HCEC 1CT (cell line): ENCODE data around the gene CST1.
"Not testable (repeated sequence)": the region's sequence is repeated elsewhere in the genome, so short reads cannot be mapped to it uniquely, and the experiment has no call there.

Experiments
- DNase-seq: peaks from one replicate; pipeline ENCODE4 v3.0.0-alpha.2; 2017

CST1 gene

DNA sequence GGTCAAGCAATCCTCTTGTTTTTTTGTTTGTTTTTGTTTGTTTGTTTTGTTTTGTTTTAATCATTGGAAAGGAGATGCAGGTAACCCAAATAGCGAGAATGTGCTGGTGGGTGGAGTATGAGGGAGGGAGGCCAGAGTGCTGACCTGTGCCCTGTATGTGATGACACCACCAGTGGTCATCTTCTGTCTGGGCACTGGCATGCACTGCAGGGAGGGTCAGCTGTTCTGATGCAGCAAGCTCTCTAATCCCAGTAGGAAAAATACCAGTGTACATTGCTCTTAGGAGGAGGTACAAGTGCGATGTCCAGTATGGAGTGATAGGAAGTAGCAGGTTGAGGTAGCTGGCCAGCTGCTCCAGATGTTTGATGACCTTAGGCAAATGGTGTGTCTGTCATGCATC is 2.9 kb upstream of the CST1 start:
- peak; percentile 10 for DNase-seq

DNA sequence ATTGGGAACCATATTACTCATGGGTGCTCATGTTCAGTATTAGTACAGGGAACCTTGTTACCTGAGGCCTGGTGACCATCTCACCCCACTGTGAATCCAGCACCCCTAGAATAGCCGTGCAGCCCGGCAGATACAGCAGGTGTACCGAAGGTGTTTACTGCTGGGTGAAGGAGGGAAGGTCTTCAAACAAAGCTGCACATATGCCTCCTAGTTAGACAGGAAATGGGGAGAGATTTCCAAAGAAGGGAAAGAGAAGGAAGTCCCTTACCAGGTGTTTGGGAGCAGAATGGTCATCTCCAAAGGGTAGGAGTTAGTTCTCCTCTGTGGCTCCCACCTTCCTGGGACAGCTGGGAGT is 2.4 kb upstream of the CST1 start:
- DNase-seq, result no peak

DNA sequence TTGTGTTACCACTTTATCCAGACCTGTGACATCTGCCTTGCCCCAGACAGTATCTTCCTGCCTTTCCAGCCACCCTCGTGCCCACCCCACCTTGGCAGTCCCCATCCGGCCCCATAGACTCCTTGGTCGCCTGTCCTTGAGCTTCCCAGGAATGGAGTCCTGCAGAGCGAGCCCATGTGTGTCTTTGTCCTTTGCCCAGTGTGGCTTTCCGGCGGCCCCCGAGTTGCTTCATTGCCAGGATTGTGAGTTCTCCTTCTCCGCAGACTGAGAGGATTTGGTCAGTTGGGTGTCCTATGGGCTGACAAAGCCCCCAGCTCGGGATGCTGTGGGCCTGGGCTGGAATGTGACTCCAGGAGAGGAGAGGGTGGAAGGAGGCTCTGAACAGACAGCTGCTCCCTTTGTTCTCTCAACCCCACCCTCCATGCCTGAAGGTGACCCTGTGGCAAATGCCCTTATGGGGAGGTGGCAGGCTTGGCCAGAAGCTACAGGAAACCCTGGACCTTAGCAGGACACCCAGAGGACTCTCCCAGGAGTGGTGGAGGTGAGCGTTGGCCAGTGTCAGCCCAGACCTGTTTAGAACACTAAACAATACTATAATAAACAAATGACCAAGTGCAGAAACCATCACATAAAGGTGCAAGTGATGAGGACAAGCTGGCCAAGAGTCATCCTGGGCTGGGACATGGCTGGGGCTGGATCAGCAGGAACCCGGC is 1.9 kb upstream of the CST1 start:
- DNase-seq, result no peak

DNA sequence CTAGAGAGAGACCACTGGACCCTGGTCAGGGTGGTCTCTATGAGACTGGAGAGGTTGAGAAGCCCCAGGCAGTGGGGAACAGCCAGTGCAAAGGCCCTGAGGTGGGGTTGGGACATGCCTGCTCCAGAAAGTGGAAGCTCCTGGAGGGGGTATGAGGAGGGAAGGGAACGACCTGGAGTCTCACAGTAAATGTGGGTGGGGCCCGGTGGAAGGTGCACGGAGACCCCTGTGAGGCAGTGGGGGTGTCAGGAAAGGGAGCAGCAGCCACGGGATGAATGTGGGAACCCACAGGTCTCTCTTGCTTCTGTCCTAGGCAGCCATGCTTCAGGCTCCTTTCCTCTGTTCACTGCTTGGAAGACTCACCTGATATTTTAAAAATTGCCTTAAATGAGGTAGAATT is 1.3 kb upstream of the CST1 start:
- DNase-seq, result no peak

DNA sequence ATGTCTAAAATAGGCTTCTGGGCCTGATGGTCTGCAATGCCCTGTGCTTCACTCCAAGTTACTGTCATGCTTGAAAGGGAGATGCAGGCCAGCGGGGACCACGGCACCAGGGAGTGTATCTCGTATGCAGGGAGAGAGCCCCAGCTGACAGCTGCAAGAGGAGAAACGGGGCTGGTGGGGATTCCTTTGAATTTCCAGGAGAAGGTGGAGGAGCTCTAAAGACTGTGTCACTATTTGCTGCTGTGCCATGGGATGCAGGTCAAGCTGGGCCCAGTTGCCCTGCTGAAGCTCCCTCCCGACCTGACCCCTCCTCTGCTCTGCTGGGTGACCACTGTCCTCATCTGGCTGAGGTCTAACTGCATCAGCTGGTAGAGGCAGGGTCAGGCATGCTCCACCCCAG is 989 bp downstream of the CST1 start:
- no peak for DNase-seq

DNA sequence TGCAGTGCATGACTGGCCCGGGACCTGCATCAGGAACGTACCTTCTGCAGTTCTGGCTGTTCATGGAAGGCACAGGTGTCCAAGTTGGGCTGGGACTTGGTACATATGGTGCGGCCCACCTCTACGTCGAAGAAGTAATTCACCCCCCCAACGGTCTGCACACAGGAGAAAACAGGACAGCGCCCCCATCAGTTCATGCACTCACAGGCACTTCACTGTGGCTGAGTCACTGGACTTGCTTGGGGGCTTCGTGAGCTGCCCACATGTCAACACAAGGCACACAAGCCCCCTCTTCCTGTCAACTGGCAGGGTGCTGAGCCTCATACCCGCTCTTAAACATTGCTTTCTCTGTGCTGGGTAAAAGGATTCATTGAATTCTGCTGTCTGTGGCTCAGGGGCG is 1.8 kb downstream of the CST1 start:
- not testable (repeated sequence) for DNase-seq

DNA sequence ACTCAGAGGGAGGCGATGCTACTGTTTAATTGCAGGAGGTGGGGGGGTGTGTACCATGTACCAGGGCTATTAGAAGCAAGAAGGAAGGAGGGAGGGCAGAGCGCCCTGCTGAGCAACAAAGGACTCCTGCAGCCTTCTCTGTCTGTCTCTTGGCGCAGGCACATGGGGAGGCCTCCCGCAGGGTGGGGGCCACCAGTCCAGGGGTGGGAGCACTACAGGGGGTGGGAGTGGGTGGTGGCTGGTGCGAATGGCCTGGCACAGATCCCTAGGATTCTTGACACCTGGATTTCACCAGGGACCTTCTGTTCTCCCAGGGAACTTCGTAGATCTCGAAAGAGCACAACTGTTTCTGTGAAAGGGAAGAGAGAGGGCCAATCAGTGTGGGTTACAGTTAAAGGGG is 3.2 kb downstream of the CST1 start:
- not testable (repeated sequence) for DNase-seq

DNA sequence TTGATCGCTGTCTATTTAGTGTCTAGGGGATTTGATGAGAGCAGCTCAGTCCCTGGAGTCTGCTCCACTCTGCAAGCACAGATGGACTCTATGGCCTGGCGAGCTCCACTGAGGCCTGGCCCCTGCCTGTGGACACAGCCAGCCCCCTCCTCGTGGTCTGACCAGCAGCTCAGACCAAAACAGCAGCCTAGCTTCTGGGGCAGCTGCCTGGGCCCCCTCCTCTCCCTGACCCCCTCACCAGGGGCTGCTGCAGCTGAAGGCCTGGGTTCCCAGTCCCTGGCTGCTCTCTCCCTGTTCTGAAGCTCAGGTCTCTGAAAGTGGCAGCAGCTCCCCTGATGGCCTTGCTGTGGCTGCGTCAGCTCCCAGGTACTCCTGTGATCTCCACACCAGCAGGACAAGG is 3.6 kb downstream of the CST1 start:
- not testable (repeated sequence) for DNase-seq

DNA sequence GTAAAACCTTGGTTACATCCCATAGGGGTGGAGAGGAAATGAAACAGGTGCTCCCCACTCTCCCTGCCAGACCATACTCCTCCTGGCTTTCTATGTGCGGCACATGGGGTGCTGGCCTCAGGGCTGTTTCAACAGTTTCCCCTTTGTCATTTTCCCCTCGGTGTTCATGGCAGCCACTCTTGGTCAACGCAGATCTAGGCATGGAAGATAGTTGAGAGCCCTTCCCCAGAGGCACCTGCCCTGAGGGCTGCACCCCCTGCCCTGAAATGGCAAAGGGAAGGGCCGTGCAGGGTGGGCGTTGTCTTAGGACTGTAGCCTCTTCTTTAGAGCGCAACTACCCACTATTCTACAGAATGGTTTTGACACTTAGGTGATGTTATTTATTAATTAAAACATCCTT is 4.4 kb downstream of the CST1 start:
- DNase-seq, result no peak

DNA sequence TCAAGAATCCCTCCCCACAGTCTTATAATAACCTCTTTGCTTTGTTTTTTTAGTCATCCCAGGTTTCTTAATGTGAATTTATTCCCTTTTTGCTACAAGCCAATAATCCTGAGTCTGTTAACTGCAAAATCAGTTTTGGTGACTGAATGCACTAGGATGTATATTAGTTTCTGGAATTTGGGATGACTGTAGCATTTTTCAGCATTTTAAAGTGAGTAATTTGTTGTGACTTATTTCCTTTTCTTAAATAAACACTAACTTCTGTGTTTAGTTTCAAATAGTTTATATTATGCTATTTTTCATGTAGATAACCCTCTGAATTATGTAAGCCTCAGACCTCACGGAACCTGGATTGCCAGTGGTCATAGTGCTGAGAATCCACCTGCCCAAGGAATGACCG is 5.5 kb downstream of the CST1 start:
- DNase-seq, result no peak

DNA sequence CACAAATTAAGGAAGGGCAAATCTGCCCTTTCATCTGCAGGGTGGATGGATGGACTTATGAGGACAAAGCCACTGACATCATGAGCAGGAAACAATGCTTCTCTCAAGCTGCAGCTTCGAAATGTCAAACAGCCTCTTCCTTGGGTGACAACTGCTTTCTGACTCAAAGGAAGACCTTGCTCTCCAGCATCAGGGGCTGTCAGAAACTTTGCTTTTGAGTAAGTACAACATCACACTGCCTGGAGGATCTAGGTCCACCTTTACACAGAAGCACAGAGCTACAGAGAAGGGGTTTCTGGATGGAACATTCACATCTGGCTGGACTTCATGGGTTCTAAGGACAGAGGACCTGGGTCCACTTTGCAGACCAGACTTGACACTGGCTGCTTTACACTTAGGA is 5.9 kb downstream of the CST1 start:
- no peak for DNase-seq

DNA sequence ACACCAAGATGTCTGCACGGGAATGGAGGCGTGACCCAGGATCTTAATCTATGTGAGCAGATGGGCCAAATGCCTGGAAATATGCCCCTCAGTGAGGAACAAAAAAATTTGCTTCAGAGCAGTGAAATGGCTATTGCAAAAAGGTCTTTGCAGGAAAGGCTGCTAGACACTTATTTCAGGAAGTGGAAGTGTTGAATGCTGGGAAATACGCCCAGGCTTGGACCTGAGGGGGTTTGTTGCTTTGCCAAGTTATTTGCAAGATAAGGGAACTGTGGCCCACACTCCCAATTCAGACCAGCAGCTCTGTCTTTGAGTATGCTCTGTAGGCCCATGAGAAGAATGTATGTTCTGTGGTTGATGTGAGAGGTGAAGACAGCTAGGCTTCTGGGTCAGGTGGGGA is 15.3 kb downstream of the CST1 start:
- DNase-seq, result not testable (repeated sequence)

DNA sequence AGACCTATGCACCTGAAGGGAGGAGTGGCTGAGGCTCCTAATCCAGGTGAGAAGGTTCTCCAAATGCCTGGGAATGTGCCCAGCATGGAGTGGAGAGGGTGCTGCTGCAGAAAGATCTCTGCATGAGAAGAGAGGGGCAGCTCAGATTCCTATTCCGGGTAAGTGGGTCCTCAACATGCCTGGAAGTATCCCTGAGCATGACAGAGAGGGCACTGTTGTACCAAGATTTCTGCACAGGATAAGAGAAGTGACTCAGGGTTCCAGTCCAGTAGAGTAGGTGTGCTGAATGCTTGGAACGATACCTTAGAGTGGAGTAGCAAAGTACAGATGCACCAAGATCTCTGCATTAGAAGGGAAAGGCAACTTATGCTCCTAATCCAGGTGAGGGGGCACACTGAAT is 15.8 kb downstream of the CST1 start:
- DNase-seq, result not testable (repeated sequence)

DNA sequence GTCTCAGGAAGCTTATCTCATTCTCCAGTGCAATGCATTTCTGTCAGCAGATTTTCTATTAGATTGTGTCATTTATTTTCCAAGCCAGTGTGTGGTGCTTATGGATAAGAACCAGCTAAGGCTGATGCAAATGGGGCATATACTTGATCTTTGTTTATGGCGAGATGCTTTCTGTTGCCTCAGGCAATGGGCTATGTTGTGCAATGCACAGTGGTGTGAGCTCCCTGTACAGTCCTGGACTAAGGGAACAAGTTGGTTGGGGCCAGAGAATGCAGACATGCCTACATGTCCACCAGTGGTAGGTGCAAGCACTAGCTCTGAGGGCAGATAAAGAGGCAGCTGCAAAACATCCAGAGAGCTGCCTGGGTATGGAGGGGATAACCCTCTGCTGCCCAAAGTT is 16.3 kb downstream of the CST1 start:
- not testable (repeated sequence) for DNase-seq

DNA sequence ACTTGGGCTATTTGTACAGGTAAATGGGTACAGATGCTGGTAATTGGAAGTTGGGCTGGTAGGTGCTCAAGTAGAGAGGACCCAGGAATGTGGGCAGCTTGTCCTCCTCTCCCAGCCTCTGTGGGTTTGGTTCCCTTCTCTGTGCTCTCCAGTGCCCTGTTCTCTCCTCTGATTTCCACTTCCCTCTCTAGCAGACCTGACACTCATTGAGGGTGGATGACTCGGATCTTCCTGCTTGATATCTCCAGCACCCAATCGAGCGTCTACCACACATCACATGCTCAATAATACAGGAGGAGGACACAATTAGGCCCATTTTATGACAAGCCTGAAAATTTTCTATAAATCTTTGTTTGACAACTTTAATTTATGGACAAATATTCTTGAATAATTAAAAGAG is 23.7 kb downstream of the CST1 start:
- no peak for DNase-seq

DNA sequence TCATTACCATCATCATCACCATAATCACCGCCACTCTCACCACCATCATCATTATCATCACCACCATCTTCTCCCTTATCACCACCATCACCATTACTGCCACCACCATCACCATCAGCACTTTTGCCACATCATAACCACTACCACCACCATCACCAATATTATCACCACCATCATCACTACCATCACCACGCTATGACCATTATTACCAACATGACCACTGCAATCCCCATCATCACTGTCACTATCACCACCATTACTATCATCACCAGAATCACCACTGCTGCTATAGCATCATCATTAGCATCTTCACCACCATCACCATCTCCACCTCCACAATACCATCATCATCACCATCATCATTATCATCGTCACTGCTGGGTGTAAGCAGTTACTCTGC is 25.6 kb downstream of the CST1 start:
- DNase-seq, result no peak

DNA sequence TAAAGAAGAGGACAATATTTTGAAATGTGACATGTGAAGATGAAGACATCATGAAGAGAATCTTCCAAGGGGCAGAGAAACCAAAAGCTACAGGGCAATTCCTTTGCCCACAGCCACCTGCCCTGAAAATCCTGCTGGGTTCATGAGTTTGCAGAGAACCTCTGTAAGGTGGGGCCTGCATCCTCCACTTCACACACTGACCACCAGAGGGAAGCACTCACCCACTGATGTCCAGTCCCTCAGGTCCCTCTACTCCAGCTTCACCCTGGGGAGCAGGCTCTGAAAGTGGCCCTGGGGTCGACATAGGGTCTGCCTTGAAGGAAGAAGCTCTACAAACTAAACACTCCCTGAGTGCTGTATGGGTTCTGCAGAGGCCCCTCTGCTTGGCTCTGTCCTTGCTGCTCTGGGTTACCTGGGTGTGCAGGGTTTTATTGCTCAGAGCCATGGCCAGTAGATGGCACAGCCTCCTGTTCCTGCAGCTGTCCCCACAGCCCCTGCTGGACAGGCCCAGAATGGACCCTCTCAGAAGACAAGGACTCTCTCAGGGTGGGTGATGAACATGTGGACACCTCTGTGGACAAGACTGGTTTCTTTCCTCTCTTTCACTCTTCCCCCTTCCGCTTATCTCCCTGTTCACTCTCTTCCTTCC is 27.0 kb downstream of the CST1 start:
- DNase-seq, result peak; percentile 6

DNA sequence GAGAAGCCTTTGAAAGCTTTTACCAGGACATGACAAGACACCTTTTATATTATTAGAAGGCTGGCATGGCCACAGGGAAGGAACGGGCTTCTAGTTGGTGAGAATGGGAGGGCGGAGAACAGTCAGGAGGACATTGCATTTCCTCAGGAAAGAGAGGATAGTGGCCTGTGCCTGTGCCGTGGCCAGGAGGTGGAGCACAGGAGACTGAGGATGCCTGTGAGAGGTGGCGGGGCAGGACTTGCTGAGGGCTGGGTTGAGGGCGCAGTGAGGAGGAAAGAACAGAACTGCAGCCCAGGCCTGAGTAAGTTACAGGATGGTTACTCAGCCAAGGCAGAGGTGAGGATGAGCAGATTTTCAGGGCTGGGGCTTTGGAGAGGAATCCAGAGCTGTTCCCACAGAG is 27.9 kb downstream of the CST1 start:
- not testable (repeated sequence) for DNase-seq

DNA sequence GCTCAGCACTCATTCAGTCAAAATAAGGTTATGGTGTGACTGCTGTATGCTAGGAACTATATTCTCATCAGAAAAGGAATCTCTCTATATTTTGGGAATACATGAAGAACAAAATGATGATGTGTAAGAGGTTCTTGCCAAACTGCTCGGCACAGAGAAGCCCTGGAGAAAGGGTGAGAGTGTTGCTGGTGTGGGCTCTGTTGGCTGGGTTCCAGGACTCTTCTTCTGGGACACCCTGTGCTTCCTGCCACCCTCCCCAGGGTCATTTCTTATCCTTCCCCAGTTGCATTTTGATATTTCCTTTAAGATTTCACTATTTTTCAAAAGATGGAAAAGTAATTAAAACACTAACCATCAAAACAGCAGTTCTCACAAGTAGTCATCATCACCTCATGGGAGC is 28.8 kb downstream of the CST1 start:
- no peak for DNase-seq

DNA sequence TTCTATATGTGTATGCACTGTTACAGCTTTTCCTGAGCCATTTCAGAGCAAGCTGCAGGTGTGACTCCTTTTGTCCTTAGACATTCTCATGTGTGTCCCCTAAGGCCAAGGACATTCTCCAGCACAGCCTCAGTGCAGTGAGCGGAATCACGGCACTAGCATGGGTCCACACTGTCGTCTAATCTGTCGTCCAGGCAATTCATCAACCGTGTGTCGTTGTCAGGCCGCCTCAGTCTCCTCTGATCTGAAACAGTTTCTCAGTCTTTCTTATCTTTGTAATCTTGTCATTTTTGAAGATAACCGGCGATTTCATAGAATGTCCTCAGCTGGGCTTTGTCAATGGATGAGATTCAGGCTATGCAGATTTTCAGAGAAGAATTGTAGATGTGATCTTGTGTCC is 31.4 kb downstream of the CST1 start:
- not testable (repeated sequence) for DNase-seq

DNA sequence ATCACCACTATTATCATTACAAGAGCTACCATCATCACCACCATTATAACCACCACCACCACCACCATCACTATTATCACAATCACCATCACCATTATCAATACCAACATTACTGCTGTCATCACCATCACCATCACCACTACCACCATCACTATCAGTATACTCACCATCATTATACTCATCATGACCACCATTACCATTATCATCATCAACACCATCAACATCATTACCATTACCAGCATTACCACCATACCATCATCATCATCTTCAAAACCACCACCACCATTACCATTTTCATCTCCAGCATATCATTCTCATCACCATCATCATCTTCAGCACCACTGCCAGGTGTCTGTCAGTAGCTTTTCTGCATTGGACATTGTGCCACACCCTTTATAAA is 39.0 kb downstream of the CST1 start:
- DNase-seq, result not testable (repeated sequence)

DNA sequence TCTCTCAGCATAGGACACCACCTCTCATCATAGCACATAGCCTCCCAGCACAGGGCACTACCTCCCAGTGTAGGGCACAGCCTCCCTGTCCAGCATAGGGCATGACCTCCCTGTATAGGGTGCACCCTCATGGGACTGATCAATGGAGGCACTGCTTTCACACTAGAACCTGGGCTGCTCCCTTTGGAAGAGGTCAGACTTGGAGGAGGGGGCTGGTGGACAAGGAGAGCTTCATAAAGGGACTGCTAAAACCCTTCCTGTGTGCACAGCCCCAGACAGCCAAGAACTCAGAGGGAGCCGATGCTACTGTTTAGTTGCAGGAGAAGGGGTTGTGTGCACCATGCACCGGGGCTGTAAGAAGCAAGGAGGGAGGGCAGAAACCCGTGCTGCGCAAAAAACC is 40.0 kb downstream of the CST1 start:
- no peak for DNase-seq

DNA sequence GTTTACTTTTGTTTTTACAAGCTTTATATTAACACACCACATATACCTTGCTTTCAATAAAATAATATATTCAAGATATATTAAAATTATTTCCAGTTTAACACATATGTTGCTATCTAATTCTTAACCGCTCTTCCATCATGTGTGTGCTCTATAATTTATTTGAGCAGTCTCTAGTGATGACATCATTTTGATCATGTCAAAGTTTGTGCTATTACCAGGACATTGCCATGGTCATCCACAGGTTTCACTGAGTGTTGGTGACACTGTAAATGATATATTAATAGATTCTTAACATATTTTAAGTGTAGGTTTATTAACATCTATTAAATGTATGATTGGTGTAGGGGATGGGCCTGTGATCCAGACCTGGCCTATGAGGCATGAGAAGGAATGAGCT is 44.8 kb downstream of the CST1 start:
- DNase-seq, result no peak

DNA sequence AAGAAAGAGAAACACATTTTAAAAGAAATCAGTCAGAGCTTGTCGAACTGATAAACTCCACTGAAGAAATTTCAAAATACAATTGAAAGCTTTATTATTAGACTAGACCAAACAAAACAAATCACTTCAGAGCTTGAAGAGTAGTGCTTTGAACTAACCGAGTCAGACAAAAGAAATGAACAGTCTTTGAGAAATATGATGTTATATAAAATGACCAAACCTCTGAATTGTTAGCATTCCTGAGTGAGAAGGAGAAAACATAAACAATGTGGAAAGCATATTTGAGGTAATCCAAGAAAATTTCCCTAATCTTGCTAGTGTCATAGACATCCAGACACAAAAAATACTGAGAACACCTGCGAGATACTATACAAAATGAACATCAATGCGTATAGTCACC is 48.7 kb downstream of the CST1 start:
- DNase-seq, result no peak

DNA sequence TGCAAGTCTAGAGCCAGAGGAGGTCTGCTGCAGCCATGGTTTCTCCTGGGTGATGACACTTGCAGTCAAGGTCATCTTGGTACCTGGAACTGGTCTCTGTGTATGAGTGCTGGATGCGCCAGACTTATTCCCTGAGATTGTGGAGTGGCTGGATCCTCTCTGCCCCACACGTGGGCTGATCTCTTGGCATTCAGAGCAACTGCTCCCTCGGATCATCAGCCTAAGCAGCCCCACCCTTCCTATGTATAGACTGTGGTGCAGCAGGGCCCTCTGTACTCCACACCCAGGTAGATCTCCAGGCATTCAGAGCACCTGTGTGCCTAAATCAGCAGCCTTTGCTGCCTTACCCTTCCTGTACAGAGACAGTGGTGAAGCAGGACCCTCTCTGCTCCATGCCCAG is 49.8 kb downstream of the CST1 start:
- no peak for DNase-seq
